Fibroblast of lung (primary cell): Measurements from ENCODE around the gene PIK3C2G. TPM values are rescaled to one million over a fixed set of nuclear protein-coding genes. Genes with fewer than 3 reads are reported as not detected.

Source experiments
- DNase-seq, 2 donors: peaks; one replicate each; pipeline versions ENCODE4 v3.0.0 to v3.0.0-alpha.2; 2010; ENCODE audit warnings: low read depth in 2 of 2
- H2AFZ ChIP-seq: 2 replicates; pipeline ENCODE4 v1.5.1; 2012; ENCODE audit warnings: low read length, control low read depth, inconsistent platforms
- H3K27ac ChIP-seq: 2 replicates; pipeline ENCODE4 v1.5.1; 2011; ENCODE audit warnings: low read length, control low read depth; ENCODE audit not compliant: insufficient read depth
- H3K27me3 ChIP-seq: 2 replicates; pipeline ENCODE4 v1.5.1; 2011; ENCODE audit warnings: mild to moderate bottlenecking, low read length; ENCODE audit not compliant: control insufficient read depth, insufficient read depth
- H3K36me3 ChIP-seq: 2 replicates; pipeline ENCODE4 v1.5.1; 2011; ENCODE audit warnings: low read length; ENCODE audit not compliant: control insufficient read depth, insufficient read depth
- H3K4me1 ChIP-seq: 2 replicates; pipeline ENCODE4 v1.5.1; 2011; ENCODE audit warnings: low read length; ENCODE audit not compliant: control insufficient read depth, insufficient read depth; ENCODE audit errors: extremely low read depth
- H3K4me2 ChIP-seq: 2 replicates; pipeline ENCODE4 v1.5.1; 2011; ENCODE audit warnings: low read length, control low read depth; ENCODE audit not compliant: insufficient read depth; ENCODE audit errors: extremely low read depth
- H3K4me3 ChIP-seq, 4 experiments: fragments of 200-600 bp in 1 of 4; sonication (generic) in 1 of 4; replicated peaks in 1 of 4; 2 replicates each; pipeline ENCODE4 v1.5.1; 2011 to 2016; ENCODE audit warnings: low read length in 4 of 4, low read depth in 3 of 4, mild to moderate bottlenecking in 3 of 4, control low read depth in 2 of 4, inconsistent platforms in 1 of 4, mixed read lengths in 1 of 4; ENCODE audit not compliant: insufficient read depth in 1 of 4; ENCODE audit errors: control extremely low read depth in 1 of 4
- H3K79me2 ChIP-seq: 2 replicates; pipeline ENCODE4 v1.5.1; 2012; ENCODE audit warnings: mild to moderate bottlenecking, low read length, inconsistent platforms; ENCODE audit not compliant: control insufficient read depth, insufficient read depth
- H3K9ac ChIP-seq: 2 replicates; pipeline ENCODE4 v1.5.1; 2011; ENCODE audit warnings: mild to moderate bottlenecking, low read length, control low read depth; ENCODE audit not compliant: insufficient read depth
- H3K9me3 ChIP-seq: 2 replicates; pipeline ENCODE4 v1.5.1; 2012; ENCODE audit warnings: low read depth, low read length; ENCODE audit not compliant: control insufficient read depth, insufficient read depth
- H4K20me1 ChIP-seq: 2 replicates; pipeline ENCODE4 v1.5.1; 2011; ENCODE audit warnings: low read length; ENCODE audit not compliant: control insufficient read depth, insufficient read depth; ENCODE audit errors: extremely low read depth
- CTCF ChIP-seq, 2 donors: IDR thresholded peaks in 1 of 2; conservative IDR thresholded peaks in 1 of 2; 1 replicate in 1 of 2; 2 replicates in 1 of 2; pipeline ENCODE4 v1.5.1; 2011 to 2012; ENCODE audit warnings: low read length in 2 of 2, control low read depth in 1 of 2, inconsistent platforms in 1 of 2, low read depth in 1 of 2, mild to moderate bottlenecking in 1 of 2
- EZH2 ChIP-seq: IDR thresholded peaks from 2 replicates; pipeline ENCODE4 v1.5.1; 2012; ENCODE audit warnings: low read length, control low read depth, mild to moderate bottlenecking; ENCODE audit errors: missing control alignments
- polyA plus RNA-seq, 2 donors: library from polyadenylated mRNA; depleted of rRNA in 1 of 2; stranded (reverse) in 1 of 2; unstranded in 1 of 2; fragments of >200 nt; gene quantifications; 2 replicates each; pipeline ENCODE4 v1.2.1, GENCODE V29; 2011 to 2012; ENCODE audit warnings: missing spikeins in 1 of 2
- total RNA-seq: library from RNA; depleted of rRNA; stranded (reverse); fragments of >200 nt; gene quantifications from 2 replicates; pipeline ENCODE4 v1.2.1, GENCODE V29; 2014

The PIK3C2G gene
- total and polyA plus RNA-seq, 2 donors (not counting 1 experiment from before 2014, with no cell fraction given): not detected

DNA sequence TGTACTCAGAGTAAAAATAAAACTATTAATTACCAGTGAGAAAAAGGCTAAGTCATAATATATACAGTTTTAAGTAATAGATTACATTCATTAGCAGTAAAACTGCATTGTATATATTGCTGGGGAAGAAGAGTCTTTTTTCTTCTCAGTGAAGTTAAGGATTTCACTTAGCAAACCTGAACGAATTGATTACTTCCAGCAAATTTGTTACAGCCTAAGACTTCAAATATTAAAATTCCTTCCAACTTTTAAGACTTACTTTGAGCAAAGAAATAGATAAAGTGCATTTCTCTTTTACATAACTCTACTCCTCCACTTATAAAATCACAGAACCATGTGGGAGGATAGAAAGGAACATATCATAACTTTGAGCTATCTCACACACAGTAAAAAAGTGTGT is 43.3 kb downstream of the PIK3C2G start:
- Histone ChIP-seq H4K20me1 (no peaks in the 10 kb centered on the region), H3K4me1 (no peaks in the 10 kb centered on the region), H3K79me2 (no peaks in the 10 kb centered on the region), H3K9me3 (no peaks in the 10 kb centered on the region), H3K36me3 (no peaks in the 10 kb centered on the region), H2AFZ (no peak overlapping the region), H3K4me3 (no peak overlapping the region), H3K27me3 (no peaks in the 10 kb centered on the region), H3K9ac (no peak overlapping the region), H3K27ac (no peak overlapping the region), H3K4me2 (no peak overlapping the region)
- TF ChIP-seq EZH2: no peak
- TF ChIP-seq CTCF (conservative IDR thresholded peaks at IDR 0.05 in 1 of 2, IDR thresholded peaks at IDR 0.05 in 1 of 2; ENCODE audit: low read depth in 1 of 2, low read length in 2 of 2): no peak
- DNase-seq: no peak

- no peak for DNase-seq
- no peaks in the 10 kb centered on the region for H3K27me3 ChIP-seq
- no peak overlapping the region for H2AFZ ChIP-seq
- H3K9ac ChIP-seq: no peak overlapping the region
- no peaks in the 10 kb centered on the region for H3K79me2 ChIP-seq
- H3K4me2 ChIP-seq: no peak overlapping the region
- no peak overlapping the region for H3K27ac ChIP-seq
- no peaks in the 10 kb centered on the region for H3K4me1 ChIP-seq
- no peaks in the 10 kb centered on the region for H4K20me1 ChIP-seq
- TF ChIP-seq EZH2: no peak
- TF ChIP-seq CTCF (conservative IDR thresholded peaks at IDR 0.05 in 1 of 2, IDR thresholded peaks at IDR 0.05 in 1 of 2; ENCODE audit: low read depth in 1 of 2, low read length in 2 of 2): no peak
- H3K9me3 ChIP-seq: no peaks in the 10 kb centered on the region
- no peaks in the 10 kb centered on the region for H3K36me3 ChIP-seq
- H3K4me3 ChIP-seq: no peak overlapping the region
These were observed 45.0 kb downstream of the PIK3C2G start for GRCh38 chr12:18306311-18306710.

DNA sequence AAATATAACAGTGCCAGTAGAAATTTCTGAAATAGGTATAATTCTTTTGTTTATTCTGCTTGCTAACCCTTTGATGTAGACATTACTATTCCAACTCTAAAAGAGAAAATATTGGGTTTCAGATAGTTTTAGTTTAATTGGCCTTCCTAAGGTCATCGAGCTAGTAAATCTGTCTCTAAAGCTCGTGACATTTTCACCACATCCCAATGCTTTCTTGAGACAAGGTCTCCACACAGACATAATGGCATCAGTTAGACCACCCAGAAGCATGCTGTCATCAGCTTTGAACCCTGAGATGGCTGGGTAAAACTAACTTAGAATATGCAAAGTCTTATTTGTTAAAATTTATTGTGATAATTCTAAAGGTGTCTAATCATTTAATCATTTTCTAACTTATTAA is 52.0 kb downstream of the PIK3C2G start:
- Histone ChIP-seq H3K36me3 (no peaks in the 10 kb centered on the region), H3K4me1 (no peaks in the 10 kb centered on the region), H3K9me3 (no peaks in the 10 kb centered on the region), H3K4me3 (no peak overlapping the region), H3K4me2 (no peak overlapping the region), H3K79me2 (no peaks in the 10 kb centered on the region), H4K20me1 (no peaks in the 10 kb centered on the region), H2AFZ (no peak overlapping the region), H3K27me3 (no peaks in the 10 kb centered on the region), H3K9ac (no peak overlapping the region), H3K27ac (no peak overlapping the region)
- no peak for TF ChIP-seq EZH2
- TF ChIP-seq CTCF (conservative IDR thresholded peaks at IDR 0.05 in 1 of 2, IDR thresholded peaks at IDR 0.05 in 1 of 2; ENCODE audit: low read depth in 1 of 2, low read length in 2 of 2): no peak
- no peak for DNase-seq
